Endothelial cell (in vitro differentiated cells): ENCODE results near the gene EVA1C. TPM values are rescaled to one million over a fixed set of nuclear protein-coding genes. Genes with fewer than 3 reads are reported as not detected.

ENCODE experiments used
- DNase-seq: peaks from one replicate; pipeline ENCODE4 v3.0.0; 2021; ENCODE audit warnings: low spot score
- H3K27ac Mint-ChIP-seq: one replicate; pipeline ENCODE4 v1.8.0; 2021; ENCODE audit warnings: mixed read lengths, inconsistent platforms; ENCODE audit not compliant: unreplicated experiment
- H3K27me3 Mint-ChIP-seq: one replicate; pipeline ENCODE4 v1.8.0; 2021; ENCODE audit warnings: mild to moderate bottlenecking, moderate library complexity, mixed read lengths, inconsistent platforms; ENCODE audit not compliant: unreplicated experiment
- H3K36me3 Mint-ChIP-seq: one replicate; pipeline ENCODE4 v1.8.0; 2021; ENCODE audit warnings: mild to moderate bottlenecking, low read depth, mixed read lengths, inconsistent platforms; ENCODE audit not compliant: unreplicated experiment
- H3K4me1 Mint-ChIP-seq: one replicate; pipeline ENCODE4 v1.8.0; 2021; ENCODE audit warnings: mild to moderate bottlenecking, mixed read lengths, inconsistent platforms; ENCODE audit not compliant: unreplicated experiment
- H3K4me3 Mint-ChIP-seq: one replicate; pipeline ENCODE4 v1.8.0; 2021; ENCODE audit warnings: mild to moderate bottlenecking, mixed read lengths, inconsistent platforms; ENCODE audit not compliant: unreplicated experiment
- H3K9me3 Mint-ChIP-seq: one replicate; pipeline ENCODE4 v1.8.0; 2021; ENCODE audit warnings: mixed read lengths, inconsistent platforms; ENCODE audit not compliant: unreplicated experiment
- total RNA-seq: library from RNA; stranded (reverse); fragmentation: NEBNext Ultra II Directional; extraction: Animal tissue kit (Norgen Biotek cat#: 25700); gene quantifications from one replicate; pipeline ENCODE4 v1.2.1, GENCODE V29; 2021; ENCODE audit not compliant: unreplicated experiment
- TF ChIP-seq, protein P1 (sequence below): fragments of 200-600 bp; sonication (generic); IDR thresholded peaks from one replicate; pipeline ENCODE4 v1.5.0; 2021; ENCODE audit warnings: antibody characterized with exemption; ENCODE audit not compliant: unreplicated experiment

EVA1C gene
- total RNA-seq, 1 donor from 2014 or later: 1.1 TPM

GRCh38 chr21:32381571-32381970 lies 30.9 kb upstream of the EVA1C start:
- TF ChIP-seq, protein P1, sequence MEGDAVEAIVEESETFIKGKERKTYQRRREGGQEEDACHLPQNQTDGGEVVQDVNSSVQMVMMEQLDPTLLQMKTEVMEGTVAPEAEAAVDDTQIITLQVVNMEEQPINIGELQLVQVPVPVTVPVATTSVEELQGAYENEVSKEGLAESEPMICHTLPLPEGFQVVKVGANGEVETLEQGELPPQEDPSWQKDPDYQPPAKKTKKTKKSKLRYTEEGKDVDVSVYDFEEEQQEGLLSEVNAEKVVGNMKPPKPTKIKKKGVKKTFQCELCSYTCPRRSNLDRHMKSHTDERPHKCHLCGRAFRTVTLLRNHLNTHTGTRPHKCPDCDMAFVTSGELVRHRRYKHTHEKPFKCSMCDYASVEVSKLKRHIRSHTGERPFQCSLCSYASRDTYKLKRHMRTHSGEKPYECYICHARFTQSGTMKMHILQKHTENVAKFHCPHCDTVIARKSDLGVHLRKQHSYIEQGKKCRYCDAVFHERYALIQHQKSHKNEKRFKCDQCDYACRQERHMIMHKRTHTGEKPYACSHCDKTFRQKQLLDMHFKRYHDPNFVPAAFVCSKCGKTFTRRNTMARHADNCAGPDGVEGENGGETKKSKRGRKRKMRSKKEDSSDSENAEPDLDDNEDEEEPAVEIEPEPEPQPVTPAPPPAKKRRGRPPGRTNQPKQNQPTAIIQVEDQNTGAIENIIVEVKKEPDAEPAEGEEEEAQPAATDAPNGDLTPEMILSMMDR: no peak
- Mint-ChIP-seq H3K4me3 (no peak overlapping the region), H3K9me3 (no peaks in the 10 kb centered on the region), H3K36me3 (peaks cover 23% of the 10 kb centered on the region), H3K4me1 (no peaks in the 10 kb centered on the region), H3K27ac (no peak overlapping the region), H3K27me3 (peaks cover 11% of the 10 kb centered on the region)
- no peak for DNase-seq

GRCh38 chr21:32382108-32382644 lies 30.3 kb upstream of the EVA1C start:
- peaks cover 11% of the 10 kb centered on the region for H3K27me3 Mint-ChIP-seq
- H3K9me3 Mint-ChIP-seq: no peaks in the 10 kb centered on the region
- H3K4me1 Mint-ChIP-seq: no peaks in the 10 kb centered on the region
- TF ChIP-seq, protein P1: no peak
- no peak overlapping the region for H3K27ac Mint-ChIP-seq
- no peak for DNase-seq
- peaks cover 23% of the 10 kb centered on the region for H3K36me3 Mint-ChIP-seq
- no peak overlapping the region for H3K4me3 Mint-ChIP-seq

DNA sequence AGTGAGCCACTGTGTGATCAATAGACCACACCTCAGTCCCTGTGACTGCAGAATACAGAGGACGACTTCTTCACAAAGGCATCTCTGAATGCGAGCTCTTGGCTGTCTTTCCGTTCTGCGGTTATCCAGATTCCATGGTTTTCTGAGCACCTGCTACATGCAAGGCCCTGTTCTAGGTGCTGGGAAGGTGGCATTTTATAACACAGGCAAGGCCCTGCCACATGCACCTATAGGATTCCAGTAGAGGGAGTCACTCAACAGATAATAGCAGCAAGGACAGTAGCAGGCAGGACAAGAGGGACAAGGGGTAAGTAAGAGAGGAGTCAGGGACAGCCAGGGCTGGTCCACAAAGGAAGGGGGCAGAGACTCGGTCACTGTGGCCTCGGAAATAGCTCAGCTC lies 28.7 kb upstream of the EVA1C start:
- no peaks in the 10 kb centered on the region for H3K4me1 Mint-ChIP-seq
- H3K27ac Mint-ChIP-seq: no peak overlapping the region
- no peaks in the 10 kb centered on the region for H3K9me3 Mint-ChIP-seq
- no peak overlapping the region for H3K4me3 Mint-ChIP-seq
- TF ChIP-seq, protein P1: no peak
- DNase-seq: no peak
- H3K36me3 Mint-ChIP-seq: peaks cover 18% of the 10 kb centered on the region
- H3K27me3 Mint-ChIP-seq: peaks cover 5% of the 10 kb centered on the region

DNA sequence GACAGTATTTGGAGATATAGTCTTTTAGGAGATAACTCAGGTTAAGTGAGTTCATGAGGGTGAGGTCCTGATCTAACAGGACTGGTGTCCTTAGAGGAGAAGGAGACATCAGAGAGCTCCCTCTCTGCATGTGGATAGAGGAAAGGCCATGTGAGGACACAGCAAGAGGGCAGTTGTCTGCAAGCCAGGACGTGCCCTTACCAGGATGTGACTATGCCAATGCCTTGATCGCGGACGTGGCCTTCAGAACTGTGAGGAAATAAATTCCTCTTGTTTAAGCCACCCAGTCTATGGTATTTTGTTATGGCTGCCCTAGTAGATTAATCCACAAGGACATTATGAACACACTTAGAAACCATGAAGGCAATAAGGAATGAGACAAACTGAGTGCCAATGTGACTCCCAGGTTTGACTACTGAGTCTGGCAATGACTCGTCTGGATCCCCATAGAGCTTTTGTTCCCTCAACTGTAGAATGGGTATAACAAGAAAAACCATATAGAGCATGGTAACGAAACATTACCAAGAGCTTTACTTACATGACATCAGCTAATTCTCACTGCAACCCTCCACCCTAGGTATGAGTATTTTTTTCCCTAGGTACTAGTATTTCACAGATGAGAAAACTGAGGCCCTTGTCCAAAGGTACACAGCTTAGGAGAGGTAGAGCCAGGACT lies 26.2 kb upstream of the EVA1C start:
- peaks cover 4% of the 10 kb centered on the region for H3K36me3 Mint-ChIP-seq
- H3K9me3 Mint-ChIP-seq: no peaks in the 10 kb centered on the region
- H3K4me1 Mint-ChIP-seq: no peaks in the 10 kb centered on the region
- H3K27ac Mint-ChIP-seq: no peak overlapping the region
- TF ChIP-seq, protein P1: no peak
- H3K27me3 Mint-ChIP-seq: peaks cover 1% of the 10 kb centered on the region
- no peak overlapping the region for H3K4me3 Mint-ChIP-seq
- DNase-seq: no peak

DNA sequence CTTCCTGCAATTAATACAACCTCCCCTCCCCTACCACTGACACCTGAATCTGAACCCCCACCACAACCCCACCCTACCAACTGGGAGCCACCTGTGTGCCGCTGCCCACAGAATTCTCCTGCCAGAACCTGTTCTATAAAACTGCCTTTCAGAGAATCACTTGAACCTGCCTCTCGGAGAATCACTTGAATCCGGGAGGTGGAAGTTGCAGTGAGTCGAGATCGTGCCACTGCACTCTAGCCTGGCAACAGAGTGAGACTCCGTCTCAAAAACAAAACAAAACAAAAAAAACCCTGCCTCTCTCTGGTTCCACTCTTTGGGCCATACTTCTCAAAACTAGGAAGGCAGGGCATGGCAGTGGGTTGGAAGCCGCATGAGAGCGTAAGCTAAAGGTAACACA lies 25.4 kb upstream of the EVA1C start:
- Mint-ChIP-seq H3K4me3 (no peak overlapping the region), H3K36me3 (peaks cover 4% of the 10 kb centered on the region), H3K9me3 (no peaks in the 10 kb centered on the region), H3K27ac (peak overlapping the region; percentile 36), H3K27me3 (peaks cover 1% of the 10 kb centered on the region), H3K4me1 (no peaks in the 10 kb centered on the region)
- no peak for DNase-seq
- TF ChIP-seq, protein P1: no peak
